CD8-positive, alpha-beta memory T cell (primary cell): ENCODE results near the gene THOC7. TPM values are rescaled to one million over a fixed set of nuclear protein-coding genes. Genes with fewer than 3 reads are reported as not detected.

Experiments used
- CTCF ChIA-PET: fragments of 350-600 bp; sonication (Branson Sonifier 250); formaldehyde crosslinking; loops from one replicate; lab custom pipeline; 2021; ENCODE audit warnings: antibody characterized with exemption; lab: Charles Lee
- POLR2A ChIA-PET: fragments of 350-600 bp; sonication (Branson Sonifier 250); formaldehyde crosslinking; loops from one replicate; lab custom pipeline; 2021; ENCODE audit warnings: antibody characterized with exemption; lab: Charles Lee
- DNase-seq, 5 donors: peaks; one replicate each; pipeline versions ENCODE4 v3.0.0 to v3.0.0-alpha.2; 2020 to 2022; ENCODE audit warnings: mixed read lengths in 1 of 5
- H3K27ac ChIP-seq: one replicate; pipeline ENCODE4 v1.7.0; 2013; ENCODE audit warnings: low read depth, mild to moderate bottlenecking, low read length, moderate library complexity
- H3K27me3 ChIP-seq: 2 replicates; pipeline ENCODE4 v1.7.0; 2013; ENCODE audit warnings: low read length, mild to moderate bottlenecking; ENCODE audit not compliant: insufficient read depth, poor library complexity, severe bottlenecking
- H3K36me3 ChIP-seq: 2 replicates; pipeline ENCODE4 v1.7.0; 2013; ENCODE audit warnings: mild to moderate bottlenecking, low read length, moderate library complexity; ENCODE audit not compliant: insufficient read depth
- H3K4me1 ChIP-seq: 2 replicates; pipeline ENCODE4 v1.7.0; 2013; ENCODE audit warnings: mild to moderate bottlenecking, low read length, moderate library complexity; ENCODE audit not compliant: insufficient read depth
- H3K4me3 ChIP-seq: 2 replicates; pipeline ENCODE4 v1.7.0; 2013; ENCODE audit warnings: mild to moderate bottlenecking, low read length
- H3K9me3 ChIP-seq: 2 replicates; pipeline ENCODE4 v1.7.0; 2013; ENCODE audit warnings: mild to moderate bottlenecking, low read length
- H3K27ac Mint-ChIP-seq, 8 donors: one replicate each; pipeline ENCODE4 v1.8.0; 2020 to 2021; ENCODE audit warnings: mixed read lengths in 8 of 8, mild to moderate bottlenecking in 6 of 8, inconsistent platforms in 3 of 8, moderate library complexity in 3 of 8
- H3K27me3 Mint-ChIP-seq, 2 donors: one replicate each; pipeline ENCODE4 v1.8.0; 2020 to 2021; ENCODE audit warnings: mixed read lengths in 2 of 2, mild to moderate bottlenecking in 1 of 2, moderate library complexity in 1 of 2
- H3K36me3 Mint-ChIP-seq, 3 donors: one replicate each; pipeline ENCODE4 v1.8.0; 2020 to 2021; ENCODE audit warnings: mixed read lengths in 3 of 3, inconsistent platforms in 1 of 3, mild to moderate bottlenecking in 1 of 3
- H3K4me1 Mint-ChIP-seq, 3 donors: one replicate each; pipeline ENCODE4 v1.8.0; 2020 to 2021; ENCODE audit warnings: mixed read lengths in 3 of 3, inconsistent platforms in 1 of 3, mild to moderate bottlenecking in 1 of 3
- H3K4me3 Mint-ChIP-seq, 7 donors: one replicate each; pipeline ENCODE4 v1.8.0; 2020 to 2021; ENCODE audit warnings: mixed read lengths in 7 of 7, mild to moderate bottlenecking in 6 of 7, moderate library complexity in 4 of 7, inconsistent platforms in 2 of 7
- H3K9me3 Mint-ChIP-seq, 5 donors: one replicate each; pipeline ENCODE4 v1.8.0; 2020 to 2022; ENCODE audit warnings: mixed read lengths in 5 of 5, mild to moderate bottlenecking in 3 of 5, moderate library complexity in 2 of 5, inconsistent platforms in 1 of 5
- polyA plus RNA-seq: library from polyadenylated mRNA; unstranded; fragments of 300-500 nt; fragmentation: Illumina TruSeq; gene quantifications from one replicate; pipeline ENCODE4 v1.2.3, GENCODE V29; 2021
- total RNA-seq, 2 experiments: library from RNA; stranded (reverse); gene quantifications; one replicate each; pipeline ENCODE4 v1.2.3, GENCODE V29; 2021

The THOC7 gene
- total and polyA plus RNA-seq, 3 experiments from 2014 or later: 85.5 to 96.2 (median 93.2) TPM

GRCh38 chr3:63830526-63830925 is 33.1 kb downstream of the THOC7 start:
- no peaks in the 10 kb centered on the region for H3K4me1 ChIP-seq
- Mint-ChIP-seq H3K4me3 (no peak overlapping the region), H3K27ac (no peak overlapping the region), H3K27me3 (no peaks in the 10 kb centered on the region), H3K4me1 (no peaks in the 10 kb centered on the region), H3K36me3 (peaks cover 10 to 52% (median 19%) of the 10 kb centered on the region in 3 donors), H3K9me3 (no peaks in the 10 kb centered on the region)
- CTCF ChIA-PET: interaction anchor here (1.3 kb wide), 1 partner anchor 12 kb away, joined by 5 read pairs; the partner anchor contains the start of gene C3orf49
- no peak for DNase-seq
- peaks cover 2% of the 10 kb centered on the region for H3K36me3 ChIP-seq
- POLR2A ChIA-PET: no interaction called here
- no peaks in the 10 kb centered on the region for H3K27me3 ChIP-seq
- H3K9me3 ChIP-seq: no peaks in the 10 kb centered on the region
- H3K4me3 ChIP-seq: no peak overlapping the region
- no peak overlapping the region for H3K27ac ChIP-seq

GRCh38 chr3:63824309-63824708 is 39.3 kb downstream of the THOC7 start:
- Histone ChIP-seq H3K36me3 (no peaks in the 10 kb centered on the region), H3K27me3 (no peaks in the 10 kb centered on the region), H3K4me1 (no peaks in the 10 kb centered on the region), H3K4me3 (no peak overlapping the region), H3K9me3 (no peaks in the 10 kb centered on the region), H3K27ac (no peak overlapping the region)
- ChIA-PET POLR2A (no interaction called here), CTCF (no interaction called here)
- Mint-ChIP-seq H3K9me3 (no peaks in the 10 kb centered on the region), H3K36me3 (peaks cover 0 to 8% (median 7%) of the 10 kb centered on the region in 3 donors), H3K4me3 (no peak overlapping the region), H3K27me3 (no peaks in the 10 kb centered on the region), H3K4me1 (no peaks in the 10 kb centered on the region), H3K27ac (no peak overlapping the region)
- DNase-seq: no peak

GRCh38 chr3:63819151-63819398 is 44.5 kb downstream of the THOC7 start, which contains the start of gene C3orf49:
C3orf49 (plus strand) TSS chr3:63819299; CDS start chr3:63819472, 173 bp downstream.
- H3K4me3 Mint-ChIP-seq: no peak within 1 kb of the TSS
- CTCF ChIA-PET: interaction anchor here (1.2 to 2.3 kb wide), 6 partner anchors 9 to 51 kb away, joined by 3 to 7 read pairs (median 4); no protein-coding TSS in a partner anchor

GRCh38 chr3:63818282-63819150 is 45.1 kb downstream of the THOC7 start:
- H3K27me3 ChIP-seq: no peaks in the 10 kb centered on the region

More at GRCh38 chr3:63819151-63819398, 44.5 kb downstream of the THOC7 start, which contains the start of gene C3orf49:
- Mint-ChIP-seq H3K4me1 (peaks cover 3 to 11% (median 5%) of the 10 kb centered on the region in 3 donors), H3K36me3 (peaks cover 0 to 2% (median 0%) of the 10 kb centered on the region in 3 donors), H3K27me3 (no peaks in the 10 kb centered on the region), H3K27ac (peak within 1 kb of the TSS in 1 of 8 donors; percentile 42), H3K9me3 (no peaks in the 10 kb centered on the region)
- H3K36me3 ChIP-seq: no peaks in the 10 kb centered on the region
- H3K9me3 ChIP-seq: no peaks in the 10 kb centered on the region
- no peak within 1 kb of the TSS for H3K4me3 ChIP-seq
- no peaks in the 10 kb centered on the region for H3K4me1 ChIP-seq
- POLR2A ChIA-PET: no interaction called here
- no peak within 1 kb of the TSS for H3K27ac ChIP-seq
- DNase-seq: no peak
- no peaks in the 10 kb centered on the region for H3K27me3 ChIP-seq

GRCh38 chr3:63817225-63817624 is 46.4 kb downstream of the THOC7 start:
- Histone ChIP-seq H3K4me3 (no peak overlapping the region), H3K4me1 (no peaks in the 10 kb centered on the region), H3K27me3 (no peaks in the 10 kb centered on the region), H3K9me3 (no peaks in the 10 kb centered on the region), H3K27ac (no peak overlapping the region), H3K36me3 (no peaks in the 10 kb centered on the region)
- Mint-ChIP-seq H3K27ac (no peak overlapping the region), H3K9me3 (no peaks in the 10 kb centered on the region), H3K4me3 (no peak overlapping the region), H3K27me3 (no peaks in the 10 kb centered on the region), H3K4me1 (peaks cover 3 to 11% (median 5%) of the 10 kb centered on the region in 3 donors), H3K36me3 (no peaks in the 10 kb centered on the region)
- no peak for DNase-seq
- ChIA-PET POLR2A (no interaction called here), CTCF (interaction anchor here (0.7 to 2.3 kb wide), 3 partner anchors 9 to 17 kb away, joined by 3 to 6 read pairs (median 3); no protein-coding TSS in a partner anchor)

More at GRCh38 chr3:63818282-63819150, 45.1 kb downstream of the THOC7 start:
- H3K27ac ChIP-seq: no peak overlapping the region
- Mint-ChIP-seq H3K27ac (no peak overlapping the region), H3K9me3 (no peaks in the 10 kb centered on the region), H3K4me3 (no peak overlapping the region), H3K27me3 (no peaks in the 10 kb centered on the region), H3K36me3 (peaks cover 0 to 2% (median 0%) of the 10 kb centered on the region in 3 donors), H3K4me1 (peaks cover 3 to 11% (median 5%) of the 10 kb centered on the region in 3 donors)
- no peaks in the 10 kb centered on the region for H3K36me3 ChIP-seq
- peak; percentile 26 to 58 (median 36) for DNase-seq
- no peak overlapping the region for H3K4me3 ChIP-seq
- no peaks in the 10 kb centered on the region for H3K9me3 ChIP-seq
- CTCF ChIA-PET: interaction anchor here (0.6 to 2.3 kb wide), 8 partner anchors 10 to 466 kb away, joined by 3 to 7 read pairs (median 4); no protein-coding TSS in a partner anchor
- POLR2A ChIA-PET: no interaction called here
- no peaks in the 10 kb centered on the region for H3K4me1 ChIP-seq

- H3K36me3 Mint-ChIP-seq: no peaks in the 10 kb centered on the region
- H3K27ac ChIP-seq: no peak overlapping the region
- no peaks in the 10 kb centered on the region for H3K4me1 ChIP-seq
- peak overlapping the region in 1 of 8 donors; percentile 17 for H3K27ac Mint-ChIP-seq
- POLR2A ChIA-PET: no interaction called here
- no peak overlapping the region for H3K4me3 Mint-ChIP-seq
- no peaks in the 10 kb centered on the region for H3K9me3 ChIP-seq
- H3K9me3 Mint-ChIP-seq: no peaks in the 10 kb centered on the region
- H3K36me3 ChIP-seq: no peaks in the 10 kb centered on the region
- DNase-seq: no peak
- H3K4me3 ChIP-seq: no peak overlapping the region
- H3K4me1 Mint-ChIP-seq: peaks cover 3 to 11% (median 5%) of the 10 kb centered on the region in 3 donors
- H3K27me3 ChIP-seq: no peaks in the 10 kb centered on the region
- CTCF ChIA-PET: no interaction called here
- no peaks in the 10 kb centered on the region for H3K27me3 Mint-ChIP-seq
Measured at GRCh38 chr3:63814237-63814636, 49.4 kb downstream of the THOC7 start.

- DNase-seq: no peak
- Histone ChIP-seq H3K4me3 (no peak overlapping the region), H3K36me3 (no peaks in the 10 kb centered on the region), H3K9me3 (no peaks in the 10 kb centered on the region), H3K27me3 (no peaks in the 10 kb centered on the region), H3K4me1 (no peaks in the 10 kb centered on the region), H3K27ac (no peak overlapping the region)
- H3K4me3 Mint-ChIP-seq: no peak overlapping the region
- H3K27ac Mint-ChIP-seq: peak overlapping the region in 1 of 8 donors; percentile 30
- ChIA-PET CTCF (no interaction called here), POLR2A (no interaction called here)
- no peaks in the 10 kb centered on the region for H3K27me3 Mint-ChIP-seq
- H3K9me3 Mint-ChIP-seq: no peaks in the 10 kb centered on the region
- peaks cover 0 to 2% (median 0%) of the 10 kb centered on the region in 3 donors for H3K36me3 Mint-ChIP-seq
- peaks cover 0 to 5% (median 4%) of the 10 kb centered on the region in 3 donors for H3K4me1 Mint-ChIP-seq
Measured at GRCh38 chr3:63809607-63810006, 54.0 kb downstream of the THOC7 start.

- Histone ChIP-seq H3K27me3 (no peaks in the 10 kb centered on the region), H3K4me3 (no peak overlapping the region), H3K36me3 (no peaks in the 10 kb centered on the region), H3K4me1 (no peaks in the 10 kb centered on the region), H3K27ac (no peak overlapping the region), H3K9me3 (no peaks in the 10 kb centered on the region)
- H3K36me3 Mint-ChIP-seq: peaks cover 0 to 2% (median 0%) of the 10 kb centered on the region in 3 donors
- ChIA-PET POLR2A (no interaction called here), CTCF (interaction anchor here (2.2 kb wide), 1 partner anchor 9 kb away, joined by 6 read pairs; the partner anchor contains the start of gene C3orf49)
- no peaks in the 10 kb centered on the region for H3K4me1 Mint-ChIP-seq
- no peak overlapping the region for H3K4me3 Mint-ChIP-seq
- no peaks in the 10 kb centered on the region for H3K9me3 Mint-ChIP-seq
- no peak overlapping the region for H3K27ac Mint-ChIP-seq
- no peak for DNase-seq
- no peaks in the 10 kb centered on the region for H3K27me3 Mint-ChIP-seq
Measured at GRCh38 chr3:63808633-63809032, 55.0 kb downstream of the THOC7 start.
